Osteoblast (primary cell): ENCODE results near the gene PARD3B. TPM values are rescaled to one million over a fixed set of nuclear protein-coding genes. Genes with fewer than 3 reads are reported as not detected.
A peak's percentile ranks its signal among the peaks of the same experiment; 100 is the strongest.

Source experiments
- DNase-seq: peaks from one replicate; pipeline ENCODE4 v3.0.0; 2011; ENCODE audit warnings: low spot score, mixed read lengths; ENCODE audit not compliant: insufficient read length; ENCODE audit errors: missing footprints
- H2AFZ ChIP-seq: 2 replicates; pipeline ENCODE4 v1.6.0; 2011; ENCODE audit warnings: mild to moderate bottlenecking, low read length
- H3K27ac ChIP-seq: 2 replicates; pipeline ENCODE4 v1.5.1; 2011; ENCODE audit warnings: mild to moderate bottlenecking, low read depth, low read length, moderate library complexity
- H3K27me3 ChIP-seq: 2 replicates; pipeline ENCODE4 v1.6.0; 2012; ENCODE audit warnings: mild to moderate bottlenecking, control low read depth, inconsistent platforms, low read length, moderate library complexity; ENCODE audit not compliant: insufficient read depth
- H3K36me3 ChIP-seq: 2 replicates; pipeline ENCODE4 v1.5.1; 2011; ENCODE audit warnings: mild to moderate bottlenecking, low read length, control low read depth, moderate library complexity; ENCODE audit not compliant: insufficient read depth
- H3K4me1 ChIP-seq: 2 replicates; pipeline ENCODE4 v1.5.1; 2011; ENCODE audit warnings: mild to moderate bottlenecking, low read length, control low read depth, moderate library complexity; ENCODE audit not compliant: insufficient read depth
- H3K4me2 ChIP-seq: 2 replicates; pipeline ENCODE4 v1.6.0; 2011; ENCODE audit warnings: mild to moderate bottlenecking, low read length; ENCODE audit not compliant: insufficient read depth
- H3K4me3 ChIP-seq: fragments of 200-600 bp; sonication (generic); 3 replicates; pipeline ENCODE4 v1.5.1; 2012; ENCODE audit warnings: mild to moderate bottlenecking, low read length, inconsistent platforms; ENCODE audit not compliant: insufficient read depth
- H3K79me2 ChIP-seq: 2 replicates; pipeline ENCODE4 v1.6.0; 2012; ENCODE audit warnings: mild to moderate bottlenecking, low read length, control low read depth, inconsistent platforms; ENCODE audit not compliant: insufficient read depth
- H3K9me3 ChIP-seq: 2 replicates; pipeline ENCODE4 v1.5.1; 2011; ENCODE audit warnings: low read depth, low read length, control low read depth
- H4K20me1 ChIP-seq: 2 replicates; pipeline ENCODE4 v1.6.0; 2012; ENCODE audit warnings: mild to moderate bottlenecking, low read length, control low read depth; ENCODE audit not compliant: insufficient read depth
- CTCF ChIP-seq: IDR thresholded peaks from 2 replicates; pipeline ENCODE4 v1.5.1; 2011; ENCODE audit warnings: mild to moderate bottlenecking, low read depth, low read length, moderate library complexity; ENCODE audit errors: extremely low read depth
- total RNA-seq: library from RNA; depleted of rRNA; stranded (reverse); fragments of >200 nt; gene quantifications from 2 replicates; pipeline ENCODE4 v1.2.3, GENCODE V29; 2012

The PARD3B gene
- total RNA-seq, 1 donor = 22.4 TPM

DNA sequence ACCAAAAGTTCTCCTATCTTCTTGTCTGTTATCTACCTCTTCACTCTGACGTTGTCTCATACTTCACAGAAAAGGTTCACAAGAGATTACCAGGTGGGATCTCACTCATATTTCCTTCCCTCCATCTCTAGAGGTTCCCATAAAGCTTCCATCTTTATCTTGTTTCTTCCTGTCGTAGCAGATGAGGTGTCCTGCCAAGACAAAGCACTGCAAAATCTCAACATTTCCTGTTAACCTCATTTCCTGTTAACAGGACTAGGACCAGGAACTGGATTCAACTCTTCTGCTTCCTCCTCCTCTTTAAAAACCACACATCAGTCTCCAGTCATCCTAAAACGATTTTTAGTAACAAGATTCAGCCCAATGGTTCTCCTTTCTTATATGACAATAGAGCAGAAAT is 624.2 kb downstream of the PARD3B start:
- Histone ChIP-seq H3K36me3 (no peaks in the 10 kb centered on the region), H3K4me2 (no peak overlapping the region)
- DNase-seq = peak; percentile 21

GRCh38 chr2:205170399-205170798 is 625.1 kb downstream of the PARD3B start:
- TF ChIP-seq CTCF = no peak

More for the DNA sequence above, 624.2 kb downstream of the PARD3B start:
- H2AFZ ChIP-seq = no peak overlapping the region
- no peaks in the 10 kb centered on the region for H3K27me3 ChIP-seq
- no peaks in the 10 kb centered on the region for H3K9me3 ChIP-seq
- no peaks in the 10 kb centered on the region for H3K4me1 ChIP-seq
- no peak for TF ChIP-seq CTCF
- H3K4me3 ChIP-seq = no peak overlapping the region
- H4K20me1 ChIP-seq = no peaks in the 10 kb centered on the region
- H3K79me2 ChIP-seq = no peaks in the 10 kb centered on the region
- H3K27ac ChIP-seq = no peak overlapping the region

GRCh38 chr2:205171261-205171940 is 626.1 kb downstream of the PARD3B start:
- Histone ChIP-seq H3K9me3 (no peaks in the 10 kb centered on the region), H3K4me2 (no peak overlapping the region), H3K27me3 (no peaks in the 10 kb centered on the region), H3K27ac (no peak overlapping the region), H3K79me2 (no peaks in the 10 kb centered on the region), H3K4me1 (no peaks in the 10 kb centered on the region), H3K4me3 (no peak overlapping the region), H4K20me1 (no peaks in the 10 kb centered on the region), H2AFZ (no peak overlapping the region), H3K36me3 (no peaks in the 10 kb centered on the region)
- no peak for DNase-seq
- TF ChIP-seq CTCF = no peak

More at GRCh38 chr2:205170399-205170798, 625.1 kb downstream of the PARD3B start:
- no peaks in the 10 kb centered on the region for H3K36me3 ChIP-seq
- no peak overlapping the region for H3K4me2 ChIP-seq
- no peak overlapping the region for H3K27ac ChIP-seq
- H3K9me3 ChIP-seq = no peaks in the 10 kb centered on the region
- no peaks in the 10 kb centered on the region for H3K4me1 ChIP-seq
- H3K27me3 ChIP-seq = no peaks in the 10 kb centered on the region
- no peak overlapping the region for H3K4me3 ChIP-seq
- no peak for DNase-seq
- no peaks in the 10 kb centered on the region for H3K79me2 ChIP-seq
- H2AFZ ChIP-seq = no peak overlapping the region
- no peaks in the 10 kb centered on the region for H4K20me1 ChIP-seq

DNA sequence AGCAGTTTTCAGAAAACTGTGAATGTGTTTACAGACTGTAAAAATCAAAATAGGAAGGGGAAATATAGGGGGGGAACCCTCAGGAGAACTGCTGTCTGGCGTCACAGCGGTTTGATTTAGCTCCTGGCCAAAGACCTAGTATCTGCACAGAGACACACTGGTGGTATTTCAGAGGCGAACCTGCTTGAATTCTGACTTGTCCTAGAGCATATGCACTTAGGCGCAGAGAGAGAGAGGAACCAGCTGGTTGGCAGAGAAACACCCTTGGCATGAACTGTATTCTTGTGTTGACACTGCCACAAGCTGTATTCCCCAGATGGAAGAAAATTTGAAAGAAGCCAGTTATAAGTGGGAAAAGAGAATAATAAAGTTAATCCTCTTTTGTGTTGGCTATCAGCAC is 630.6 kb downstream of the PARD3B start:
- H3K27ac ChIP-seq = no peak overlapping the region
- H2AFZ ChIP-seq = no peak overlapping the region
- DNase-seq = no peak
- H3K79me2 ChIP-seq = no peaks in the 10 kb centered on the region
- no peaks in the 10 kb centered on the region for H3K9me3 ChIP-seq
- no peaks in the 10 kb centered on the region for H4K20me1 ChIP-seq
- no peak for TF ChIP-seq CTCF
- no peaks in the 10 kb centered on the region for H3K36me3 ChIP-seq
- H3K4me1 ChIP-seq = no peaks in the 10 kb centered on the region
- H3K27me3 ChIP-seq = no peaks in the 10 kb centered on the region
- no peak overlapping the region for H3K4me3 ChIP-seq
- H3K4me2 ChIP-seq = no peak overlapping the region
